Epithelial cell of esophagus (primary cell): ENCODE results near the gene SYT14.
A peak's percentile ranks its signal among the peaks of the same experiment; 100 is the strongest.

ENCODE experiments used
- DNase-seq: peaks from one replicate; pipeline ENCODE4 v3.0.0; 2010; ENCODE audit warnings: low read depth
- H3K4me3 ChIP-seq: 2 replicates; pipeline ENCODE4 v1.5.1; 2011; ENCODE audit warnings: mild to moderate bottlenecking, low read length, control low read depth
- TF ChIP-seq, protein P1 (sequence below): IDR thresholded peaks from 2 replicates; pipeline ENCODE4 v1.5.1; 2011; ENCODE audit warnings: low read depth, mild to moderate bottlenecking, low read length, control low read depth, inconsistent platforms; ENCODE audit not compliant: insufficient read depth; ENCODE audit errors: missing control alignments

Gene SYT14

DNA sequence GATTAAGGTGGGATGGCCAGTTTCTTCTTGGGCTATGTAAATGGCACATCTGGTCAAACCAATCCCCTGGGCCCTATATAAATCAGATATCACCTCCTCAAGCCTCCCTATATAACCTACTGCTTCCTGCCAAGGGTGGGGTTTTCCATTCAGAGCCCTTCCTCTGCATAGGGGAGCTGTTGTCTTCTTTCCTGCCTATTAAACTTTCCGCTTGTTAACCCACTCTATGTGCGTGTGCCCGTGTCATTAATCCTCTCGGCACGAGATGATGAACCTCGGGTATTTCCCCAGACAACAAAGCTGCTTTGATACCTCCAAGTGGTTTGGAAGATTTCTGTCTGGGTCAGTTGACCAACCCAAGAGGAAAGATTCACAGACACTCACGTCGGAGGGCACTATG lies 275.3 kb downstream of the SYT14 start:
- no peak overlapping the region for H3K4me3 ChIP-seq
- TF ChIP-seq, protein P1, sequence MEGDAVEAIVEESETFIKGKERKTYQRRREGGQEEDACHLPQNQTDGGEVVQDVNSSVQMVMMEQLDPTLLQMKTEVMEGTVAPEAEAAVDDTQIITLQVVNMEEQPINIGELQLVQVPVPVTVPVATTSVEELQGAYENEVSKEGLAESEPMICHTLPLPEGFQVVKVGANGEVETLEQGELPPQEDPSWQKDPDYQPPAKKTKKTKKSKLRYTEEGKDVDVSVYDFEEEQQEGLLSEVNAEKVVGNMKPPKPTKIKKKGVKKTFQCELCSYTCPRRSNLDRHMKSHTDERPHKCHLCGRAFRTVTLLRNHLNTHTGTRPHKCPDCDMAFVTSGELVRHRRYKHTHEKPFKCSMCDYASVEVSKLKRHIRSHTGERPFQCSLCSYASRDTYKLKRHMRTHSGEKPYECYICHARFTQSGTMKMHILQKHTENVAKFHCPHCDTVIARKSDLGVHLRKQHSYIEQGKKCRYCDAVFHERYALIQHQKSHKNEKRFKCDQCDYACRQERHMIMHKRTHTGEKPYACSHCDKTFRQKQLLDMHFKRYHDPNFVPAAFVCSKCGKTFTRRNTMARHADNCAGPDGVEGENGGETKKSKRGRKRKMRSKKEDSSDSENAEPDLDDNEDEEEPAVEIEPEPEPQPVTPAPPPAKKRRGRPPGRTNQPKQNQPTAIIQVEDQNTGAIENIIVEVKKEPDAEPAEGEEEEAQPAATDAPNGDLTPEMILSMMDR = no peak
- DNase-seq = no peak

- DNase-seq = peak; percentile 21
- TF ChIP-seq, protein P1 = no peak
- H3K4me3 ChIP-seq = no peak overlapping the region
Observed at GRCh38 chr1:210214573-210215409, 276.8 kb downstream of the SYT14 start.

DNA sequence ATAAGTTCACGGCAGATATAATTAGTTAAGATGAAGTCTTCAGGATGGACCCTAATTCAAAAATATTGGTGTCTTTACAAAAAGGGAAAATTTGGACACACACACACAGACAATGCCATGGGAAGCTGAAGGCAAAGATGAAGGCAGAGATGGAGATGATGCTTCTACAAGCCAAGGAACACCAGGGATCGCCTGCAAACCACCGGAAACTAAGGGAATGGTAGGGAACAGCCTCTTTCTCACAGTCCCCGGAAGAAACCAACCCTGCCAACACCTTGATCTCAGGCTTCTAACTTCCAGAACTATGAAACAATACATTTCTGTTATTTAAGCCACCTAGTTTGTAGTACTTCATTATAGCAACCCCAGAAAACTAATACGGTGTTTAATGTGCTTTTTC lies 279.5 kb downstream of the SYT14 start:
- DNase-seq = no peak
- TF ChIP-seq, protein P1 = no peak
- H3K4me3 ChIP-seq = no peak overlapping the region

- no peak overlapping the region for H3K4me3 ChIP-seq
- TF ChIP-seq, protein P1 = no peak
- no peak for DNase-seq
Observed at GRCh38 chr1:210218047-210218446, 280.0 kb downstream of the SYT14 start.
